K562 (cell line): Measurements from ENCODE around the gene TEDDM1. TPM values are rescaled to one million over a fixed set of nuclear protein-coding genes. Genes with fewer than 3 reads are reported as not detected.

Experiments used
- ATAC-seq: fragments of 200-7000 bp; cut with Tn5 transposase; 3 replicates; pipeline ENCODE4 v1.9.1; 2020; ENCODE audit warnings: moderate library complexity
- BruUV-seq: library from RNA; stranded (reverse); fragments of 400-500 nt; replicated peaks from 2 replicates; lab custom pipeline; 2021; lab: Mats Ljungman, UMichigan
- CTCF ChIA-PET: fragments of 300-600 bp; formaldehyde crosslinking; extraction: SDS; loops from one replicate; lab custom pipeline; 2021; ENCODE audit warnings: low intra/inter-chr PET ratio; lab: Yijun Ruan, JAX
- POLR2A ChIA-PET: fragments of 300-600, 350-650 bp; sonication (Branson Sonifier 250); formaldehyde crosslinking; extraction: SDS; loops from one replicate; lab custom pipeline; 2021; ENCODE audit warnings: antibody characterized with exemption, inconsistent platforms; lab: Yijun Ruan, JAX
- DNase-seq, 4 experiments: peaks; one replicate each; pipeline versions ENCODE4 v3.0.0 to v3.0.0-alpha.2; 2011 to 2018; ENCODE audit warnings: low spot score in 3 of 4, mixed read lengths in 3 of 4; ENCODE audit errors: extremely low read depth in 1 of 4
- FAIRE-seq: peaks from 2 replicates; lab custom pipeline; 2011; peaks lifted over from hg19 to GRCh38; lab: Jason Lieb, UNC
- H2AFZ ChIP-seq: 2 replicates; pipeline ENCODE4 v1.6.0; 2011; ENCODE audit warnings: low read depth, low read length, control low read depth, inconsistent platforms
- H3K27ac ChIP-seq: fragments of 200-600 bp; 3 replicates; pipeline ENCODE4 v1.8.0; 2011; ENCODE audit warnings: low read depth, mild to moderate bottlenecking, control low read depth, inconsistent platforms, low read length, moderate library complexity, mixed read lengths; ENCODE audit errors: extremely low read depth
- H3K27me3 ChIP-seq, 2 experiments: fragments of 300-600 bp in 1 of 2; 2 replicates in 1 of 2; 3 replicates in 1 of 2; pipeline versions ENCODE4 v1.6.0 to v1.8.0; 2011; ENCODE audit warnings: inconsistent platforms in 2 of 2, low read length in 2 of 2, mild to moderate bottlenecking in 1 of 2, mixed read lengths in 1 of 2, moderate library complexity in 1 of 2; ENCODE audit not compliant: control insufficient read depth in 2 of 2, insufficient read depth in 2 of 2
- H3K36me3 ChIP-seq: fragments of 300-600 bp; 3 replicates; pipeline ENCODE4 v1.8.0; 2011; ENCODE audit warnings: mild to moderate bottlenecking, low read length, inconsistent platforms; ENCODE audit not compliant: control insufficient read depth, insufficient read depth
- H3K4me1 ChIP-seq, 2 experiments: fragments of 200-600 bp in 1 of 2; replicated peaks in 1 of 2; 2 replicates in 1 of 2; 3 replicates in 1 of 2; pipeline versions ENCODE4 v1.5.1 to v1.8.0; 2011; ENCODE audit warnings: inconsistent platforms in 2 of 2, low read length in 2 of 2, mild to moderate bottlenecking in 1 of 2, mixed read lengths in 1 of 2, moderate library complexity in 1 of 2; ENCODE audit not compliant: control insufficient read depth in 2 of 2, insufficient read depth in 2 of 2
- H3K4me2 ChIP-seq: 2 replicates; pipeline ENCODE4 v1.6.1; 2011; ENCODE audit warnings: low read length, control low read depth, inconsistent platforms, mixed read lengths; ENCODE audit not compliant: insufficient read depth
- H3K4me3 ChIP-seq: fragments of 200-600 bp; sonication (generic), shearing (Covaris generic); 2 replicates; pipeline ENCODE4 v1.5.1; 2016; ENCODE audit warnings: control low read depth, inconsistent platforms
- H3K79me2 ChIP-seq: fragments of 200-600 bp; 3 replicates; pipeline ENCODE4 v1.8.0; 2011; ENCODE audit warnings: low read length, inconsistent platforms; ENCODE audit not compliant: control insufficient read depth, insufficient read depth
- H3K9ac ChIP-seq, 2 experiments: 2 replicates each; pipeline versions ENCODE4 v1.6.0 to v1.6.1; 2011; ENCODE audit warnings: low read depth in 2 of 2, low read length in 2 of 2, control low read depth in 1 of 2, inconsistent platforms in 1 of 2, mild to moderate bottlenecking in 1 of 2, mixed read lengths in 1 of 2; ENCODE audit not compliant: insufficient read depth in 1 of 2
- H3K9me1 ChIP-seq: one replicate; pipeline ENCODE4 v1.6.0; 2011; ENCODE audit warnings: inconsistent platforms, mild to moderate bottlenecking, low read length, moderate library complexity; ENCODE audit not compliant: control insufficient read depth, insufficient read depth
- H3K9me3 ChIP-seq: replicated peaks from 2 replicates; pipeline ENCODE4 v1.5.1; 2011; ENCODE audit warnings: low read depth, low read length, inconsistent platforms; ENCODE audit not compliant: control insufficient read depth, insufficient read depth
- H4K20me1 ChIP-seq: replicated peaks from 2 replicates; pipeline ENCODE4 v1.6.1; 2011; ENCODE audit warnings: low read length, inconsistent platforms, mixed read lengths; ENCODE audit not compliant: control insufficient read depth, insufficient read depth
- ADNP ChIP-seq: fragments of 200-800 bp; sonication (Bioruptor generic); IDR thresholded peaks from 2 replicates; pipeline ENCODE4 v1.6.1; 2016; ENCODE audit warnings: missing genetic modification characterization, missing compliant biosample characterization
- BCL6 ChIP-seq: fragments of 250-450 bp; sonication (Bioruptor Pico); IDR thresholded peaks from 2 replicates; pipeline ENCODE4 v1.4.0; 2020
- E2F3 ChIP-seq: fragments of 250-450 bp; sonication (Bioruptor Pico); IDR thresholded peaks from 2 replicates; pipeline ENCODE4 v1.4.0; 2020; ENCODE audit warnings: mild to moderate bottlenecking
- FOXA3 ChIP-seq, 2 experiments: fragments of 450-650 bp in 1 of 2; sonication (generic) in 1 of 2; formaldehyde crosslinking; IDR thresholded peaks in 1 of 2; conservative IDR thresholded peaks in 1 of 2; 2 replicates each; pipeline versions ENCODE4 v1.4.0 to v1.8.0; 2020 to 2022; ENCODE audit warnings: mild to moderate bottlenecking in 2 of 2, missing genetic modification reagents in 1 of 2
- HMG20B ChIP-seq: fragments of 250-450 bp; sonication (Bioruptor Pico); IDR thresholded peaks from 2 replicates; pipeline ENCODE4 v1.5.0; 2021; ENCODE audit warnings: mild to moderate bottlenecking
- MBD2 ChIP-seq: sonication (generic); IDR thresholded peaks from 2 replicates; pipeline ENCODE4 v1.6.1; 2016; ENCODE audit warnings: low read depth, borderline replicate concordance
- NFRKB ChIP-seq: fragments of 450-650 bp; IDR thresholded peaks from 2 replicates; pipeline ENCODE4 v1.6.1; 2016; ENCODE audit warnings: low read depth
- NFYB ChIP-seq: IDR thresholded peaks from 2 replicates; pipeline ENCODE4 v1.6.1; 2011; ENCODE audit warnings: mild to moderate bottlenecking, moderate library complexity; ENCODE audit not compliant: insufficient read length; ENCODE audit errors: extremely low read depth
- NRF1 ChIP-seq, 2 experiments: fragments of 450-650 bp; IDR thresholded peaks in 1 of 2; conservative IDR thresholded peaks in 1 of 2; 2 replicates each; pipeline ENCODE4 v1.6.1; 2014; ENCODE audit warnings: mild to moderate bottlenecking in 2 of 2
- POLR2AphosphoS2 ChIP-seq: IDR thresholded peaks from 2 replicates; pipeline ENCODE4 v1.6.1; 2012; ENCODE audit warnings: low read length, improper control_type of control experiment
- PTBP1 ChIP-seq: fragments of 200-400 bp; formaldehyde crosslinking; IDR thresholded peaks from 2 replicates; pipeline ENCODE4 v1.6.1; 2017; ENCODE audit warnings: low read depth, low read length
- RCOR1 ChIP-seq, 2 experiments: IDR thresholded peaks; 2 replicates each; pipeline ENCODE4 v1.6.1; 2012; ENCODE audit warnings: low read depth in 2 of 2, low read length in 2 of 2, borderline replicate concordance in 1 of 2, improper control_type of control experiment in 1 of 2
- ZNF239 ChIP-seq: fragments of 250-450 bp; sonication (Bioruptor Pico); IDR thresholded peaks from 2 replicates; pipeline ENCODE4 v1.4.0; 2020; ENCODE audit warnings: mild to moderate bottlenecking
- ZNF780A ChIP-seq: fragments of 250-450 bp; sonication (Bioruptor Pico); IDR thresholded peaks from 2 replicates; pipeline ENCODE4 v1.5.0; 2021; ENCODE audit warnings: mild to moderate bottlenecking
- WGBS: fragments of 100-300 bp; shearing (Covaris generic); methylation state at CpG from one replicate; pipeline ENCODE4 v1.1.6; 2016; ENCODE audit warnings: low coverage, mixed read lengths; ENCODE audit not compliant: insufficient coverage; ENCODE audit errors: missing lambda C conversion rate; 5-methylcytosine and 5-hydroxymethylcytosine counted together
- in situ Hi-C: fragments of 300-500 bp; cut with MboI; formaldehyde crosslinking; loops from 4 replicates; pipeline ENCODE4 v1.15.0; 2018; ENCODE audit warnings: inconsistent platforms, mixed read lengths
- intact Hi-C: fragments of 100-400 bp; cut with micrococcal nuclease; formaldehyde crosslinking; loops from 2 replicates; pipeline ENCODE4 v1.14.2; 2022
- polyA plus RNA-seq, 8 experiments: library from polyadenylated mRNA; depleted of rRNA in 4 of 8; stranded (reverse) in 5 of 8; unstranded in 3 of 8; fragments of >200 nt; fragmentation: Nextera tagmentation in 2 of 8; fragmentation: Illumina TruSeq in 1 of 8; extraction: Ambion mirVana in 2 of 8; extraction: Trizol in 1 of 8; gene quantifications; 2 replicates each; pipeline versions ENCODE4 v1.2.1 to v1.2.3, GENCODE V29; 2011 to 2014; ENCODE audit warnings: inconsistent platforms in 1 of 8, missing spikeins in 1 of 8
- total RNA-seq, 7 experiments: library from RNA; depleted of rRNA in 6 of 7; stranded (reverse); fragments of >200 nt in 6 of 7; fragmentation: Illumina TruSeq in 2 of 7; extraction: Trizol in 2 of 7; gene quantifications; 2 replicates each; pipeline versions ENCODE4 v1.2.1 to v1.2.3, GENCODE V29; 2011 to 2021; ENCODE audit warnings: low replicate concordance in 1 of 7
- TF ChIP-seq, protein P1 (sequence below): sonication (generic); formaldehyde crosslinking; IDR thresholded peaks from 2 replicates; pipeline ENCODE4 v1.8.1; 2022; ENCODE audit warnings: missing genetic modification reagents
- TF ChIP-seq, protein P2 (sequence below): IDR thresholded peaks from 3 replicates; pipeline ENCODE4 v1.6.1; 2011; ENCODE audit warnings: borderline replicate concordance, mild to moderate bottlenecking; ENCODE audit not compliant: insufficient read length, insufficient read depth
- TF ChIP-seq, protein P3 (sequence below): fragments of 450-650 bp; IDR thresholded peaks from 2 replicates; pipeline ENCODE4 v1.6.1; 2016; ENCODE audit warnings: low read depth, mild to moderate bottlenecking, moderate library complexity

Gene TEDDM1
- total and polyA plus RNA-seq, 9 of the 15 experiments (the other 6 are each of a cell fraction or from before 2014, with no cell fraction given), result not detected

DNA sequence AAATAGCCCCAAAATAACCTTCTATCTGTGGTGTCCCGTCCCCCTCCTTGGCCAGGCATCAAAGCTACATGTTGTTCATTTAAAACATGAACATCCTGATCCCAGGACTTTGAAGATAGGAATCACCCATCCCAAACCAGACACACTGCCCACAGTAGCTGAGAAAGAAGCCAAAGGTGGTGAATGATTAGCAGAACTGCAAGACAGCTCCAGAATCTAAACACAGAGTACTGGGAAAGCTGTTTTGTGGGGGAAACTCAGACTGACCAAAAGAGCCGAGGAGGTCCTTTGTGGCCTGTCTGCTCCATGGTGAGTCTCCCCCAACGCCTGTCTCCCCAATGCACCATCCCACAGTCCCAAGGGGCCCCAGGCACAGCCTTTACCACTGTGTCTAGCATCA is 7.3 kb upstream of the TEDDM1 start:
- DNase-seq, result no peak
- FAIRE-seq, result no peak
- Histone ChIP-seq H2AFZ (no peak overlapping the region), H3K79me2 (no peaks in the 10 kb centered on the region), H3K4me1 (no peaks in the 10 kb centered on the region), H3K9ac (no peak overlapping the region), H3K27me3 (no peaks in the 10 kb centered on the region; a peak in 1 of 5 replicates), H3K9me1 (no peaks in the 10 kb centered on the region), H3K4me3 (no peak overlapping the region), H3K36me3 (no peaks in the 10 kb centered on the region), H3K27ac (no peak overlapping the region), H4K20me1 (no peaks in the 10 kb centered on the region), H3K9me3 (no peaks in the 10 kb centered on the region), H3K4me2 (no peak overlapping the region)
- intact Hi-C loops (no loop called here), in situ Hi-C loops (no loop called here)
- TF ChIP-seq ADNP (tag) (no peak), MBD2 (no peak), NFYB (no peak), NFRKB (no peak), RCOR1 (IDR thresholded peaks at IDR 0.05; ENCODE audit: borderline replicate concordance in 1 of 2, low read depth in 2 of 2, low read length in 2 of 2) (no peak), HMG20B (CRISPR knock-in tag) (no peak), POLR2AphosphoS2 (no peak), FOXA3 (CRISPR knock-in tag; conservative IDR thresholded peaks at IDR 0.05 in 1 of 2, IDR thresholded peaks at IDR 0.05 in 1 of 2) (no peak), NRF1 (conservative IDR thresholded peaks at IDR 0.05 in 1 of 2, IDR thresholded peaks at IDR 0.05 in 1 of 2) (no peak), ZNF780A (no peak), E2F3 (CRISPR knock-in tag) (no peak), BCL6 (CRISPR knock-in tag) (no peak), ZNF239 (CRISPR knock-in tag) (no peak), PTBP1 (no peak)
- TF ChIP-seq, protein P1, sequence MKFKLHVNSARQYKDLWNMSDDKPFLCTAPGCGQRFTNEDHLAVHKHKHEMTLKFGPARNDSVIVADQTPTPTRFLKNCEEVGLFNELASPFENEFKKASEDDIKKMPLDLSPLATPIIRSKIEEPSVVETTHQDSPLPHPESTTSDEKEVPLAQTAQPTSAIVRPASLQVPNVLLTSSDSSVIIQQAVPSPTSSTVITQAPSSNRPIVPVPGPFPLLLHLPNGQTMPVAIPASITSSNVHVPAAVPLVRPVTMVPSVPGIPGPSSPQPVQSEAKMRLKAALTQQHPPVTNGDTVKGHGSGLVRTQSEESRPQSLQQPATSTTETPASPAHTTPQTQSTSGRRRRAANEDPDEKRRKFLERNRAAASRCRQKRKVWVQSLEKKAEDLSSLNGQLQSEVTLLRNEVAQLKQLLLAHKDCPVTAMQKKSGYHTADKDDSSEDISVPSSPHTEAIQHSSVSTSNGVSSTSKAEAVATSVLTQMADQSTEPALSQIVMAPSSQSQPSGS (CRISPR knock-in tag), result no peak
- TF ChIP-seq, protein P2, sequence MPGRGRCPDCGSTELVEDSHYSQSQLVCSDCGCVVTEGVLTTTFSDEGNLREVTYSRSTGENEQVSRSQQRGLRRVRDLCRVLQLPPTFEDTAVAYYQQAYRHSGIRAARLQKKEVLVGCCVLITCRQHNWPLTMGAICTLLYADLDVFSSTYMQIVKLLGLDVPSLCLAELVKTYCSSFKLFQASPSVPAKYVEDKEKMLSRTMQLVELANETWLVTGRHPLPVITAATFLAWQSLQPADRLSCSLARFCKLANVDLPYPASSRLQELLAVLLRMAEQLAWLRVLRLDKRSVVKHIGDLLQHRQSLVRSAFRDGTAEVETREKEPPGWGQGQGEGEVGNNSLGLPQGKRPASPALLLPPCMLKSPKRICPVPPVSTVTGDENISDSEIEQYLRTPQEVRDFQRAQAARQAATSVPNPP, result no peak
- TF ChIP-seq, protein P3, sequence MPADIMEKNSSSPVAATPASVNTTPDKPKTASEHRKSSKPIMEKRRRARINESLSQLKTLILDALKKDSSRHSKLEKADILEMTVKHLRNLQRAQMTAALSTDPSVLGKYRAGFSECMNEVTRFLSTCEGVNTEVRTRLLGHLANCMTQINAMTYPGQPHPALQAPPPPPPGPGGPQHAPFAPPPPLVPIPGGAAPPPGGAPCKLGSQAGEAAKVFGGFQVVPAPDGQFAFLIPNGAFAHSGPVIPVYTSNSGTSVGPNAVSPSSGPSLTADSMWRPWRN, result no peak
- ChIA-PET POLR2A (interaction anchor here (0.6 to 2.5 kb wide), 8 partner anchors 12 to 178 kb away, joined by 3 to 11 read pairs (median 4); partner anchors contain the start of gene GLUL), CTCF (no interaction called here)
- no peak for ATAC-seq
- WGBS, result 0% methylated on average over 3 of the region's 3 CpGs
- no TSS peak for BruUV-seq
